ENCODE data around the gene SIRT6.

- TF ChIP-seq JUN (CRISPR knock-in tag; IDR thresholded peaks at IDR 0.05), result no peak
- no peak for TF ChIP-seq CTCF (IDR thresholded peaks at IDR 0.05)
- TF ChIP-seq ATF3 (CRISPR knock-in tag; conservative IDR thresholded peaks at IDR 0.05), result no peak
- TF ChIP-seq MAX (CRISPR knock-in tag; IDR thresholded peaks at IDR 0.05), result peak; percentile 76
- TF ChIP-seq FOXJ3 (CRISPR knock-in tag; IDR thresholded peaks at IDR 0.05; ENCODE audit: borderline replicate concordance), result no peak
- TF ChIP-seq JAZF1 (CRISPR knock-in tag; IDR thresholded peaks at IDR 0.05), result no peak
- peak; percentile 38; the same call in 1 of the 2 replicates for TF ChIP-seq CREM (CRISPR knock-in tag; IDR thresholded peaks at IDR 0.05)
- no peak for TF ChIP-seq FOXP4 (CRISPR knock-in tag; IDR thresholded peaks at IDR 0.05)
- 0 out of 2 replicates have a peak, but pooled peaks have one; percentile 54 for TF ChIP-seq RELA (CRISPR knock-in tag; IDR thresholded peaks at IDR 0.05; ENCODE audit: borderline replicate concordance)
- TF ChIP-seq ZBTB43 (CRISPR knock-in tag; IDR thresholded peaks at IDR 0.05), result peak; percentile 61; the same call in 1 of the 2 replicates
- TF ChIP-seq PRDM15 (CRISPR knock-in tag; IDR thresholded peaks at IDR 0.05), result no peak
- TF ChIP-seq TCF7 (CRISPR knock-in tag; IDR thresholded peaks at IDR 0.05; ENCODE audit: low read depth), result peak; percentile 29; the same call in 1 of the 2 replicates
- TF ChIP-seq KAT7 (CRISPR knock-in tag; IDR thresholded peaks at IDR 0.05; ENCODE audit: borderline replicate concordance), result peak; percentile 91; the same call in 1 of the 2 replicates
- peak; percentile 93 for TF ChIP-seq SP1 (CRISPR knock-in tag; conservative IDR thresholded peaks at IDR 0.05)
These were observed at the start of gene SIRT6, which contains the start of gene ANKRD24 for GRCh38 chr19:4182084-4182810.

All from WTC11 (cell line).